ENCODE data around the gene B3GALT2. TPM values are rescaled to one million over a fixed set of nuclear protein-coding genes. Genes with fewer than 3 reads are reported as not detected.

Gene B3GALT2
- total and polyA plus RNA-seq, 2 of the 13 experiments (the other 11 are each of a cell fraction or from before 2014, with no cell fraction given), result not detected

DNA sequence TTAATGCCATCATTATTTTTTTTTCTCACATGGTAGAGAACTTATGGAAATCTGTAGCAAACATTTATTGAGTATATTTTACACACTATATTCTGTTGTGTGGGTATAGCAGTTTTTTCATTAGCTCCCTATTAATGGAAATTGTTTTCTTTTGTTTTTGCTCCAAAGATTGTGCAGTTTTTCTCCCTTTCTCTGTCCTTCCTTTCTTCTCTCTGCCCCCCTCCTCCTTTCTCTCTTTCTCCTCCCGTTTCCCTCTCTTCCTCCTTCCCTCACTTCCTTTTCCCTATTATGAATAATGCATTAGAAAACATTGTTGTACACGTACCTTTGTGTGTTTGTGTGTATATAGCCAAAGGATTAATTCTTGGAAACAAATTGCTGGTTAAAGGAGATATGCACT lies 44.0 kb downstream of the B3GALT2 start:
- DNase-seq (ENCODE audit: low spot score) (no peak), FAIRE-seq (no peak), ATAC-seq (no peak)
- Histone ChIP-seq H3K4me2 (ENCODE audit: low read depth, low read length) (no peak overlapping the region), H3K79me2 (ENCODE audit: insufficient read depth, low read length) (no peaks in the 10 kb centered on the region), H3K27ac (ENCODE audit: extremely low read length, insufficient read depth, low read length) (no peak overlapping the region), H3K4me1 (ENCODE audit: insufficient read depth, low read length) (no peaks in the 10 kb centered on the region), H3K27me3 (ENCODE audit: control insufficient read depth in 1 of 2, insufficient read depth in 2 of 2, low read length in 2 of 2) (no peaks in the 10 kb centered on the region), H4K20me1 (ENCODE audit: insufficient read depth, low read length) (no peaks in the 10 kb centered on the region), H3K4me3 (replicated peaks in 1 of 3; ENCODE audit: insufficient read depth in 1 of 3, low read depth in 2 of 3, low read length in 3 of 3) (no peak overlapping the region), H3K9me3 (ENCODE audit: low read length) (no peaks in the 10 kb centered on the region), H3K9ac (ENCODE audit: insufficient read depth, low read depth, low read length) (no peak overlapping the region), H2AFZ (ENCODE audit: low read length) (no peak overlapping the region), H3K36me3 (replicated peaks in 1 of 2; ENCODE audit: control insufficient read depth in 1 of 2, insufficient read depth in 2 of 2, low read length in 2 of 2) (peaks cover 2 to 65% of the 10 kb centered on the region in 2 experiments)
- intact Hi-C loops (cut with micrococcal nuclease; ENCODE audit: unreplicated experiment), result no loop called here
- no TSS peak for BruUV-seq (replicated peaks)
- TF ChIP-seq ZHX2 (IDR thresholded peaks at IDR 0.05; ENCODE audit: low read depth), result no peak
- no peak for TF ChIP-seq ZHX2 (CRISPR knock-in tag; IDR thresholded peaks at IDR 0.05; ENCODE audit: borderline replicate concordance)
- TF ChIP-seq HCFC1 (IDR thresholded peaks at IDR 0.05; ENCODE audit: low read depth, low read length), result no peak
- TF ChIP-seq ZNF550 (CRISPR knock-in tag; IDR thresholded peaks at IDR 0.05; ENCODE audit: borderline replicate concordance), result no peak
- TF ChIP-seq GLMP (CRISPR knock-in tag; IDR thresholded peaks at IDR 0.05; ENCODE audit: borderline replicate concordance), result no peak
- no peak for TF ChIP-seq ZNF33A (CRISPR knock-in tag; IDR thresholded peaks at IDR 0.05; ENCODE audit: borderline replicate concordance)
- TF ChIP-seq HNF1A (IDR thresholded peaks at IDR 0.05; ENCODE audit: low read depth), result no peak
- TF ChIP-seq HNF1A (CRISPR knock-in tag; IDR thresholded peaks at IDR 0.05; ENCODE audit: borderline replicate concordance), result no peak
- TF ChIP-seq ZNF552 (CRISPR knock-in tag; IDR thresholded peaks at IDR 0.05; ENCODE audit: borderline replicate concordance), result no peak
- TF ChIP-seq MATR3 (CRISPR knock-in tag; IDR thresholded peaks at IDR 0.05), result no peak
- ChIA-PET POLR2A (no interaction called here), CTCF (ENCODE audit: low intra/inter-chr PET ratio, low total read pairs) (interaction anchor here (0.9 kb wide), 1 partner anchor 378 kb away, joined by 3 read pairs; no protein-coding TSS in a partner anchor)
- in situ Hi-C loops (cut with HindIII; ENCODE audit: extremely low pct_ligation_motif_present, low pct_unique_long_range_greater_than_20kb), result no loop called here
- WGBS (ENCODE audit: low lambda C conversion rate), result 94% methylated on average over 2 of the region's 2 CpGs

Data from HepG2 (cell line).